Liver (tissue), 9 donors: ENCODE measurements around the gene VEGFA. TPM values are rescaled to one million over a fixed set of nuclear protein-coding genes. Genes with fewer than 3 reads are reported as not detected.

Experiments
- DNase-seq: peaks from one replicate; pipeline ENCODE4 v3.0.0-alpha.2; 2017; ENCODE audit warnings: low spot score
- H3K27ac ChIP-seq, 2 donors: one replicate each; pipeline ENCODE4 v1.7.0; 2013; ENCODE audit warnings: inconsistent platforms in 2 of 2, low read length in 2 of 2, control low read depth in 1 of 2, low read depth in 1 of 2, mild to moderate bottlenecking in 1 of 2
- H3K27me3 ChIP-seq, 4 donors: one replicate each; pipeline versions ENCODE4 v1.6.1 to v1.7.0; 2013; ENCODE audit warnings: low read length in 3 of 4, inconsistent platforms in 1 of 4, mild to moderate bottlenecking in 1 of 4, moderate library complexity in 1 of 4; ENCODE audit not compliant: control insufficient read depth in 4 of 4, insufficient read depth in 4 of 4
- H3K36me3 ChIP-seq, 4 donors: one replicate each; pipeline versions ENCODE4 v1.6.1 to v1.7.0; 2013; ENCODE audit warnings: low read length in 3 of 4, mild to moderate bottlenecking in 3 of 4, low read depth in 1 of 4, moderate library complexity in 1 of 4; ENCODE audit not compliant: control insufficient read depth in 4 of 4, insufficient read depth in 3 of 4
- H3K4me1 ChIP-seq, 4 donors: one replicate each; pipeline versions ENCODE4 v1.6.1 to v1.7.0; 2013; ENCODE audit warnings: low read length in 3 of 4, mild to moderate bottlenecking in 3 of 4, moderate library complexity in 1 of 4; ENCODE audit not compliant: control insufficient read depth in 4 of 4, insufficient read depth in 4 of 4
- H3K4me3 ChIP-seq, 3 donors: one replicate each; pipeline versions ENCODE4 v1.6.1 to v1.7.0; 2013; ENCODE audit warnings: low read length in 3 of 3, control low read depth in 1 of 3, low read depth in 1 of 3, mild to moderate bottlenecking in 1 of 3
- H3K9ac ChIP-seq, 2 donors: one replicate each; pipeline ENCODE4 v1.7.0; 2013; ENCODE audit warnings: low read length in 2 of 2, mild to moderate bottlenecking in 2 of 2, moderate library complexity in 2 of 2, control low read depth in 1 of 2, low read depth in 1 of 2
- H3K9me3 ChIP-seq, 4 donors: one replicate each; pipeline versions ENCODE4 v1.6.1 to v1.7.0; 2013; ENCODE audit warnings: low read length in 3 of 4; ENCODE audit not compliant: control insufficient read depth in 4 of 4
- EGR1 ChIP-seq, 2 donors: IDR thresholded peaks; 2 replicates each; pipeline ENCODE4 v1.6.1; 2016 to 2018; ENCODE audit warnings: antibody characterized with exemption in 2 of 2, low read depth in 2 of 2
- FOXA1 ChIP-seq: IDR thresholded peaks from 2 replicates; pipeline ENCODE4 v1.6.1; 2016; ENCODE audit warnings: antibody characterized with exemption
- FOXA2 ChIP-seq: IDR thresholded peaks from 2 replicates; pipeline ENCODE4 v1.6.1; 2016; ENCODE audit warnings: antibody characterized with exemption
- GABPA ChIP-seq, 2 donors: IDR thresholded peaks in 1 of 2; conservative IDR thresholded peaks in 1 of 2; 2 replicates each; pipeline ENCODE4 v1.6.1; 2016; ENCODE audit warnings: antibody characterized with exemption in 2 of 2, mild to moderate bottlenecking in 1 of 2, moderate library complexity in 1 of 2
- HNF4A ChIP-seq, 2 donors: conservative IDR thresholded peaks; 2 replicates each; pipeline ENCODE4 v1.6.1; 2016; ENCODE audit warnings: antibody characterized with exemption in 2 of 2, mild to moderate bottlenecking in 2 of 2
- HNF4G ChIP-seq: IDR thresholded peaks from 2 replicates; pipeline ENCODE4 v1.6.1; 2016; ENCODE audit warnings: antibody characterized with exemption
- JUND ChIP-seq, 2 donors: IDR thresholded peaks; 2 replicates each; pipeline ENCODE4 v1.6.1; 2016; ENCODE audit warnings: antibody characterized with exemption in 2 of 2
- NR2F2 ChIP-seq: IDR thresholded peaks from 2 replicates; pipeline ENCODE4 v1.6.1; 2016; ENCODE audit warnings: antibody characterized with exemption
- RAD21 ChIP-seq, 2 donors: IDR thresholded peaks; 2 replicates each; pipeline ENCODE4 v1.6.1; 2016; ENCODE audit warnings: antibody characterized with exemption in 2 of 2, mild to moderate bottlenecking in 2 of 2
- RXRA ChIP-seq, 2 donors: IDR thresholded peaks; 2 replicates each; pipeline ENCODE4 v1.6.1; 2017 to 2018; ENCODE audit warnings: antibody characterized with exemption in 2 of 2, mild to moderate bottlenecking in 1 of 2
- SP1 ChIP-seq: IDR thresholded peaks from 2 replicates; pipeline ENCODE4 v1.6.1; 2018; ENCODE audit warnings: antibody characterized with exemption, mild to moderate bottlenecking
- TAF1 ChIP-seq: conservative IDR thresholded peaks from 2 replicates; pipeline ENCODE4 v1.6.1; 2016; ENCODE audit warnings: antibody characterized with exemption, mild to moderate bottlenecking
- YY1 ChIP-seq: IDR thresholded peaks from 2 replicates; pipeline ENCODE4 v1.6.1; 2016; ENCODE audit warnings: antibody characterized with exemption, mild to moderate bottlenecking
- WGBS: extraction: QIAGEN DNeasy Blood & Tissue Kit; methylation state at CpG from one replicate; pipeline ENCODE4 v1.1.7; 2013; 5-methylcytosine and 5-hydroxymethylcytosine counted together
- polyA plus RNA-seq, 2 donors: library from polyadenylated mRNA; stranded (reverse) in 1 of 2; unstranded in 1 of 2; fragments of 200-250 nt in 1 of 2; fragments of >200 nt in 1 of 2; fragmentation: Nextera tagmentation in 1 of 2; extraction: Ambion mirVana in 1 of 2; gene quantifications; one replicate each; pipeline versions ENCODE4 v1.2.1 to v1.2.3, GENCODE V29; 2013 to 2015
- total RNA-seq, 2 donors: library from RNA; depleted of rRNA; stranded (reverse); fragments of >200 nt; gene quantifications; one replicate each; pipeline ENCODE4 v1.2.3, GENCODE V29; 2014
- TF ChIP-seq, protein P1 (sequence below): IDR thresholded peaks from 2 replicates; pipeline ENCODE4 v1.6.1; 2016; ENCODE audit warnings: antibody characterized with exemption
- TF ChIP-seq, protein P2 (sequence below): fragments of 150-350 bp; IDR thresholded peaks from 2 replicates; pipeline ENCODE4 v1.5.1; 2017; ENCODE audit warnings: improper control_type of control experiment, low read depth, low read length; ENCODE audit not compliant: missing input control
- TF ChIP-seq, protein P3 (sequence below): IDR thresholded peaks from 2 replicates; pipeline ENCODE4 v1.6.1; 2016; ENCODE audit warnings: antibody characterized with exemption
- TF ChIP-seq, protein P4 (sequence below): IDR thresholded peaks from 2 replicates; pipeline ENCODE4 v1.6.1; 2016; ENCODE audit warnings: antibody characterized with exemption, mild to moderate bottlenecking
- TF ChIP-seq, protein P5 (sequence below): IDR thresholded peaks from 2 replicates; pipeline ENCODE4 v1.6.1; 2016; ENCODE audit warnings: antibody characterized with exemption
- donor health status: healthy.
- donor health status: healthy.
- donor health status: healthy.
- donor health status: healthy.
- donor health status: healthy.

VEGFA gene
- total and polyA plus RNA-seq, 4 donors: 14.7 to 160 (median 65.2) TPM

DNA sequence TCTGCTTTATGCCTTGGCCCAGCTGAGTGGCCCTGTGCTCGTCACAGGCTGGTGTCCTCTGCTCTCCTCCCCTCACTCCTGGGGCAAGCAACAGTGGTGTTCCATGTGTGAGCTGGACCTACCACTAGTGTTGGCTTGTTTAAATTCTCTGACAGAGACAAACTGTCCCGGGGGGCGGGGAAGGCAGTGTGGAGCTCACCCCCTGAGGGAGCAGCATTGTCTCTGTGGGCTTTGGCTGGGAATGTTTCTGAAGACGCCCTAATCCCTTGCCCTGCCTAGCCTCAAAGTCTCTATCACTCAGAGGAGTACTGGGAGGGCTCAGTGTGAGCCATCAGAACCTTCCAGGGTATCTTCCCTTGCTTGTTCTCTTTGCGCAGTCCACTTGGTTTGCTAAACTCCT lies 5.2 kb upstream of the VEGFA start:
- no peak overlapping the region for H3K4me3 ChIP-seq
- no peaks in the 10 kb centered on the region for H3K36me3 ChIP-seq
- no peak for DNase-seq
- no peak overlapping the region for H3K9ac ChIP-seq
- H3K27ac ChIP-seq: no peak overlapping the region
- H3K9me3 ChIP-seq: no peaks in the 10 kb centered on the region
- WGBS: 92% methylated on average over 5 of the region's 5 CpGs
- H3K4me1 ChIP-seq: peaks cover 9 to 31% (median 26%) of the 10 kb centered on the region in 4 donors
- H3K27me3 ChIP-seq: no peaks in the 10 kb centered on the region
- TF ChIP-seq, protein P1, sequence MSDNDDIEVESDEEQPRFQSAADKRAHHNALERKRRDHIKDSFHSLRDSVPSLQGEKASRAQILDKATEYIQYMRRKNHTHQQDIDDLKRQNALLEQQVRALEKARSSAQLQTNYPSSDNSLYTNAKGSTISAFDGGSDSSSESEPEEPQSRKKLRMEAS: no peak
- TF ChIP-seq, protein P2, sequence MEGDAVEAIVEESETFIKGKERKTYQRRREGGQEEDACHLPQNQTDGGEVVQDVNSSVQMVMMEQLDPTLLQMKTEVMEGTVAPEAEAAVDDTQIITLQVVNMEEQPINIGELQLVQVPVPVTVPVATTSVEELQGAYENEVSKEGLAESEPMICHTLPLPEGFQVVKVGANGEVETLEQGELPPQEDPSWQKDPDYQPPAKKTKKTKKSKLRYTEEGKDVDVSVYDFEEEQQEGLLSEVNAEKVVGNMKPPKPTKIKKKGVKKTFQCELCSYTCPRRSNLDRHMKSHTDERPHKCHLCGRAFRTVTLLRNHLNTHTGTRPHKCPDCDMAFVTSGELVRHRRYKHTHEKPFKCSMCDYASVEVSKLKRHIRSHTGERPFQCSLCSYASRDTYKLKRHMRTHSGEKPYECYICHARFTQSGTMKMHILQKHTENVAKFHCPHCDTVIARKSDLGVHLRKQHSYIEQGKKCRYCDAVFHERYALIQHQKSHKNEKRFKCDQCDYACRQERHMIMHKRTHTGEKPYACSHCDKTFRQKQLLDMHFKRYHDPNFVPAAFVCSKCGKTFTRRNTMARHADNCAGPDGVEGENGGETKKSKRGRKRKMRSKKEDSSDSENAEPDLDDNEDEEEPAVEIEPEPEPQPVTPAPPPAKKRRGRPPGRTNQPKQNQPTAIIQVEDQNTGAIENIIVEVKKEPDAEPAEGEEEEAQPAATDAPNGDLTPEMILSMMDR: no peak
- TF ChIP-seq FOXA1 (no peak), JUND (IDR thresholded peaks at IDR 0.05) (no peak), HNF4G (no peak), RXRA (IDR thresholded peaks at IDR 0.05) (no peak), NR2F2 (no peak), GABPA (IDR thresholded peaks at IDR 0.05 in 1 of 2, conservative IDR thresholded peaks at IDR 0.05 in 1 of 2) (no peak), HNF4A (conservative IDR thresholded peaks at IDR 0.05) (no peak), EGR1 (IDR thresholded peaks at IDR 0.05; ENCODE audit: low read depth in 2 of 2) (no peak), YY1 (no peak), TAF1 (no peak), FOXA2 (no peak), RAD21 (IDR thresholded peaks at IDR 0.05) (no peak), SP1 (no peak)
- TF ChIP-seq, protein P3, sequence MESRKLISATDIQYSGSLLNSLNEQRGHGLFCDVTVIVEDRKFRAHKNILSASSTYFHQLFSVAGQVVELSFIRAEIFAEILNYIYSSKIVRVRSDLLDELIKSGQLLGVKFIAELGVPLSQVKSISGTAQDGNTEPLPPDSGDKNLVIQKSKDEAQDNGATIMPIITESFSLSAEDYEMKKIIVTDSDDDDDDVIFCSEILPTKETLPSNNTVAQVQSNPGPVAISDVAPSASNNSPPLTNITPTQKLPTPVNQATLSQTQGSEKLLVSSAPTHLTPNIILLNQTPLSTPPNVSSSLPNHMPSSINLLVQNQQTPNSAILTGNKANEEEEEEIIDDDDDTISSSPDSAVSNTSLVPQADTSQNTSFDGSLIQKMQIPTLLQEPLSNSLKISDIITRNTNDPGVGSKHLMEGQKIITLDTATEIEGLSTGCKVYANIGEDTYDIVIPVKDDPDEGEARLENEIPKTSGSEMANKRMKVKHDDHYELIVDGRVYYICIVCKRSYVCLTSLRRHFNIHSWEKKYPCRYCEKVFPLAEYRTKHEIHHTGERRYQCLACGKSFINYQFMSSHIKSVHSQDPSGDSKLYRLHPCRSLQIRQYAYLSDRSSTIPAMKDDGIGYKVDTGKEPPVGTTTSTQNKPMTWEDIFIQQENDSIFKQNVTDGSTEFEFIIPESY: no peak
- TF ChIP-seq, protein P4, sequence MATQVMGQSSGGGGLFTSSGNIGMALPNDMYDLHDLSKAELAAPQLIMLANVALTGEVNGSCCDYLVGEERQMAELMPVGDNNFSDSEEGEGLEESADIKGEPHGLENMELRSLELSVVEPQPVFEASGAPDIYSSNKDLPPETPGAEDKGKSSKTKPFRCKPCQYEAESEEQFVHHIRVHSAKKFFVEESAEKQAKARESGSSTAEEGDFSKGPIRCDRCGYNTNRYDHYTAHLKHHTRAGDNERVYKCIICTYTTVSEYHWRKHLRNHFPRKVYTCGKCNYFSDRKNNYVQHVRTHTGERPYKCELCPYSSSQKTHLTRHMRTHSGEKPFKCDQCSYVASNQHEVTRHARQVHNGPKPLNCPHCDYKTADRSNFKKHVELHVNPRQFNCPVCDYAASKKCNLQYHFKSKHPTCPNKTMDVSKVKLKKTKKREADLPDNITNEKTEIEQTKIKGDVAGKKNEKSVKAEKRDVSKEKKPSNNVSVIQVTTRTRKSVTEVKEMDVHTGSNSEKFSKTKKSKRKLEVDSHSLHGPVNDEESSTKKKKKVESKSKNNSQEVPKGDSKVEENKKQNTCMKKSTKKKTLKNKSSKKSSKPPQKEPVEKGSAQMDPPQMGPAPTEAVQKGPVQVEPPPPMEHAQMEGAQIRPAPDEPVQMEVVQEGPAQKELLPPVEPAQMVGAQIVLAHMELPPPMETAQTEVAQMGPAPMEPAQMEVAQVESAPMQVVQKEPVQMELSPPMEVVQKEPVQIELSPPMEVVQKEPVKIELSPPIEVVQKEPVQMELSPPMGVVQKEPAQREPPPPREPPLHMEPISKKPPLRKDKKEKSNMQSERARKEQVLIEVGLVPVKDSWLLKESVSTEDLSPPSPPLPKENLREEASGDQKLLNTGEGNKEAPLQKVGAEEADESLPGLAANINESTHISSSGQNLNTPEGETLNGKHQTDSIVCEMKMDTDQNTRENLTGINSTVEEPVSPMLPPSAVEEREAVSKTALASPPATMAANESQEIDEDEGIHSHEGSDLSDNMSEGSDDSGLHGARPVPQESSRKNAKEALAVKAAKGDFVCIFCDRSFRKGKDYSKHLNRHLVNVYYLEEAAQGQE: no peak
- TF ChIP-seq, protein P5, sequence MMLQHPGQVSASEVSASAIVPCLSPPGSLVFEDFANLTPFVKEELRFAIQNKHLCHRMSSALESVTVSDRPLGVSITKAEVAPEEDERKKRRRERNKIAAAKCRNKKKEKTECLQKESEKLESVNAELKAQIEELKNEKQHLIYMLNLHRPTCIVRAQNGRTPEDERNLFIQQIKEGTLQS: no peak
